ENCODE results near the gene ZCCHC14.

DNA sequence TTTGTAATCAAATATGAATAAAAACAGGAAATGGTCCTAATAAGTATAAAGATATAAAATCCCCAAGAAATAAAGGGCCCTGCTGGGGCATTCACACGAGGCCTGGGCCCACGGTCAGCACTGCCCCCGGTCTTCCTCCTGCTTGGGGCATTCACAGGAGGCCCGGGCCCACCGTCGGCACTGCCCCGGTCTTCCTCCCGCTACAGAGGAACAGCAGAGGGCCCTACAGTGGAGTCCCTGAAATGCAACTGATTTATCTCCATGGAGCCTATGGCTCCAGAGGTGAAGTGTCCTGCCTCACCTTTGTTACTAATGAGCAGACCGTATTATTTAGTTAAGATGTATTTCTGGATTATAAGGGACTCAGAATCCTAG, 54.2 kb downstream of the ZCCHC14 start:
- TF ChIP-seq CTCF (optimal IDR thresholded peaks at IDR 0.05 in 1 of 3, IDR thresholded peaks at IDR 0.05 in 1 of 3, conservative IDR thresholded peaks at IDR 0.05 in 1 of 3; ENCODE audit: extremely low read depth in 1 of 3, insufficient read depth in 2 of 3, low read length in 3 of 3) (no peak), EZH2 (IDR thresholded peaks at IDR 0.05; ENCODE audit: low read length) (no peak)

Data from keratinocyte (primary cell).